Fibroblast of lung (primary cell): Measurements from ENCODE around the gene BTNL2. TPM values are rescaled to one million over a fixed set of nuclear protein-coding genes. Genes with fewer than 3 reads are reported as not detected.

Source experiments
- DNase-seq, 2 donors: peaks; one replicate each; pipeline versions ENCODE4 v3.0.0 to v3.0.0-alpha.2; 2010; ENCODE audit warnings: low read depth in 2 of 2
- H2AFZ ChIP-seq: 2 replicates; pipeline ENCODE4 v1.5.1; 2012; ENCODE audit warnings: low read length, control low read depth, inconsistent platforms
- H3K27ac ChIP-seq: 2 replicates; pipeline ENCODE4 v1.5.1; 2011; ENCODE audit warnings: low read length, control low read depth; ENCODE audit not compliant: insufficient read depth
- H3K27me3 ChIP-seq: 2 replicates; pipeline ENCODE4 v1.5.1; 2011; ENCODE audit warnings: mild to moderate bottlenecking, low read length; ENCODE audit not compliant: control insufficient read depth, insufficient read depth
- H3K36me3 ChIP-seq: 2 replicates; pipeline ENCODE4 v1.5.1; 2011; ENCODE audit warnings: low read length; ENCODE audit not compliant: control insufficient read depth, insufficient read depth
- H3K4me1 ChIP-seq: 2 replicates; pipeline ENCODE4 v1.5.1; 2011; ENCODE audit warnings: low read length; ENCODE audit not compliant: control insufficient read depth, insufficient read depth; ENCODE audit errors: extremely low read depth
- H3K4me2 ChIP-seq: 2 replicates; pipeline ENCODE4 v1.5.1; 2011; ENCODE audit warnings: low read length, control low read depth; ENCODE audit not compliant: insufficient read depth; ENCODE audit errors: extremely low read depth
- H3K4me3 ChIP-seq, 4 experiments: fragments of 200-600 bp in 1 of 4; sonication (generic) in 1 of 4; replicated peaks in 1 of 4; 2 replicates each; pipeline ENCODE4 v1.5.1; 2011 to 2016; ENCODE audit warnings: low read length in 4 of 4, low read depth in 3 of 4, mild to moderate bottlenecking in 3 of 4, control low read depth in 2 of 4, inconsistent platforms in 1 of 4, mixed read lengths in 1 of 4; ENCODE audit not compliant: insufficient read depth in 1 of 4; ENCODE audit errors: control extremely low read depth in 1 of 4
- H3K79me2 ChIP-seq: 2 replicates; pipeline ENCODE4 v1.5.1; 2012; ENCODE audit warnings: mild to moderate bottlenecking, low read length, inconsistent platforms; ENCODE audit not compliant: control insufficient read depth, insufficient read depth
- H3K9ac ChIP-seq: 2 replicates; pipeline ENCODE4 v1.5.1; 2011; ENCODE audit warnings: mild to moderate bottlenecking, low read length, control low read depth; ENCODE audit not compliant: insufficient read depth
- H3K9me3 ChIP-seq: 2 replicates; pipeline ENCODE4 v1.5.1; 2012; ENCODE audit warnings: low read depth, low read length; ENCODE audit not compliant: control insufficient read depth, insufficient read depth
- H4K20me1 ChIP-seq: 2 replicates; pipeline ENCODE4 v1.5.1; 2011; ENCODE audit warnings: low read length; ENCODE audit not compliant: control insufficient read depth, insufficient read depth; ENCODE audit errors: extremely low read depth
- EZH2 ChIP-seq: IDR thresholded peaks from 2 replicates; pipeline ENCODE4 v1.5.1; 2012; ENCODE audit warnings: low read length, control low read depth, mild to moderate bottlenecking; ENCODE audit errors: missing control alignments
- polyA minus RNA-seq: library from RNA; depleted of rRNA, polyadenylated mRNA; stranded (reverse); fragments of >200 nt; gene quantifications from 2 replicates; pipeline ENCODE4 v1.2.3, GENCODE V29; 2011; ENCODE audit warnings: low replicate concordance
- polyA plus RNA-seq, 2 donors: library from polyadenylated mRNA; depleted of rRNA in 1 of 2; stranded (reverse) in 1 of 2; unstranded in 1 of 2; fragments of >200 nt; gene quantifications; 2 replicates each; pipeline ENCODE4 v1.2.1, GENCODE V29; 2011 to 2012; ENCODE audit warnings: missing spikeins in 1 of 2
- total RNA-seq: library from RNA; depleted of rRNA; stranded (reverse); fragments of >200 nt; gene quantifications from 2 replicates; pipeline ENCODE4 v1.2.1, GENCODE V29; 2014
- TF ChIP-seq, protein P1 (sequence below), 2 donors: IDR thresholded peaks in 1 of 2; conservative IDR thresholded peaks in 1 of 2; 1 replicate in 1 of 2; 2 replicates in 1 of 2; pipeline ENCODE4 v1.5.1; 2011 to 2012; ENCODE audit warnings: low read length in 2 of 2, control low read depth in 1 of 2, inconsistent platforms in 1 of 2, low read depth in 1 of 2, mild to moderate bottlenecking in 1 of 2

Gene BTNL2, protein sequence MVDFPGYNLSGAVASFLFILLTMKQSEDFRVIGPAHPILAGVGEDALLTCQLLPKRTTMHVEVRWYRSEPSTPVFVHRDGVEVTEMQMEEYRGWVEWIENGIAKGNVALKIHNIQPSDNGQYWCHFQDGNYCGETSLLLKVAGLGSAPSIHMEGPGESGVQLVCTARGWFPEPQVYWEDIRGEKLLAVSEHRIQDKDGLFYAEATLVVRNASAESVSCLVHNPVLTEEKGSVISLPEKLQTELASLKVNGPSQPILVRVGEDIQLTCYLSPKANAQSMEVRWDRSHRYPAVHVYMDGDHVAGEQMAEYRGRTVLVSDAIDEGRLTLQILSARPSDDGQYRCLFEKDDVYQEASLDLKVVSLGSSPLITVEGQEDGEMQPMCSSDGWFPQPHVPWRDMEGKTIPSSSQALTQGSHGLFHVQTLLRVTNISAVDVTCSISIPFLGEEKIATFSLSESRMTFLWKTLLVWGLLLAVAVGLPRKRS
- not detected in 2 replicates for total RNA-seq
- polyA plus RNA-seq = not detected in 2 replicates
- polyA plus RNA-seq (2012) = not detected in 2 replicates
- polyA minus RNA-seq = not detected in 2 replicates

GRCh38 chr6:32406857-32407256 lies at the start of gene BTNL2:
BTNL2 (minus strand) TSS chr6:32407181; CDS start chr6:32407123, 58 bp downstream.
- no peak within 1 kb of the TSS for H3K27ac ChIP-seq
- no peak for DNase-seq
- H4K20me1 ChIP-seq = no peaks in the 10 kb centered on the region
- H3K79me2 ChIP-seq = no peaks in the 10 kb centered on the region
- no peaks in the 10 kb centered on the region for H3K9me3 ChIP-seq
- H3K4me1 ChIP-seq = no peaks in the 10 kb centered on the region
- no peak within 1 kb of the TSS for H3K4me3 ChIP-seq
- TF ChIP-seq, protein P1, sequence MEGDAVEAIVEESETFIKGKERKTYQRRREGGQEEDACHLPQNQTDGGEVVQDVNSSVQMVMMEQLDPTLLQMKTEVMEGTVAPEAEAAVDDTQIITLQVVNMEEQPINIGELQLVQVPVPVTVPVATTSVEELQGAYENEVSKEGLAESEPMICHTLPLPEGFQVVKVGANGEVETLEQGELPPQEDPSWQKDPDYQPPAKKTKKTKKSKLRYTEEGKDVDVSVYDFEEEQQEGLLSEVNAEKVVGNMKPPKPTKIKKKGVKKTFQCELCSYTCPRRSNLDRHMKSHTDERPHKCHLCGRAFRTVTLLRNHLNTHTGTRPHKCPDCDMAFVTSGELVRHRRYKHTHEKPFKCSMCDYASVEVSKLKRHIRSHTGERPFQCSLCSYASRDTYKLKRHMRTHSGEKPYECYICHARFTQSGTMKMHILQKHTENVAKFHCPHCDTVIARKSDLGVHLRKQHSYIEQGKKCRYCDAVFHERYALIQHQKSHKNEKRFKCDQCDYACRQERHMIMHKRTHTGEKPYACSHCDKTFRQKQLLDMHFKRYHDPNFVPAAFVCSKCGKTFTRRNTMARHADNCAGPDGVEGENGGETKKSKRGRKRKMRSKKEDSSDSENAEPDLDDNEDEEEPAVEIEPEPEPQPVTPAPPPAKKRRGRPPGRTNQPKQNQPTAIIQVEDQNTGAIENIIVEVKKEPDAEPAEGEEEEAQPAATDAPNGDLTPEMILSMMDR (conservative IDR thresholded peaks at IDR 0.05 in 1 of 2, IDR thresholded peaks at IDR 0.05 in 1 of 2; ENCODE audit: low read depth in 1 of 2, low read length in 2 of 2) = no peak
- no peak for TF ChIP-seq EZH2
- H3K9ac ChIP-seq = no peak within 1 kb of the TSS
- H3K4me2 ChIP-seq = no peak within 1 kb of the TSS
- peaks cover 15% of the 10 kb centered on the region for H3K27me3 ChIP-seq
- no peaks in the 10 kb centered on the region for H3K36me3 ChIP-seq
- H2AFZ ChIP-seq = no peak within 1 kb of the TSS

DNA sequence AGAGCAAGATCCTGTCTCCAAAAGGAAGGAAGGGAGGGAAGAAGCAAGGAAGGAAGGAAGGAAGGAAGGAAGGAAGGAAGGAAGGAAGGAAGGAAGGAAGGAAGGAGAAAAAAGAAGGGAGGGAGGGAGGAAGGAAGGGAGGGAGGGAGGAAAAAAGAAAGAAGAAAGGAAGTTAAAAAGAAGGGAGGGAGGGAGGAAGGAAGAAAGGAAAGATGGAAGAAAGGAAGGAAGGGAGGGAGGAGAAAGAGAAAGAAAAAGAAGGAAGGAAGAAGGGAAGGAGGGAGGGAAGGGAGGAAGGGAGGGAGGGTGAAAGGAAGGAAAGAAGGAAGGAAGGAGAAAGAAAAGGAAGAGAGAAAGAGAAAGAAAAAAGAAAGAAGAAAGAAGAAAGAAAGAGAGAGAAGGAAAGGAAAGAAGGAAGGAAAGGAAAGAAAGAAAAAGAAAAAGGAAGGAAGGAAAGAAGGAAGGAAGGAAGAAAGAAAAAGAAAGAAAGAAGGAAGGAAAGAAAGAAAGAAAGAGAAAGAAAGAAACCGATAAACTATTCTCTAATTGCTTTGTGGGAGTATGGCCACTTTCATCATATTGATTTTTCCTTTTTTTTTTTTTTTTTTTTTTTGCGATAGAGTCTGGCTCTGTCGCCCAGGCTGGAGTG lies 42.2 kb upstream of the BTNL2 start:
- Histone ChIP-seq H3K4me1 (no peaks in the 10 kb centered on the region), H3K27me3 (no peaks in the 10 kb centered on the region), H3K4me3 (no peak overlapping the region), H3K36me3 (no peaks in the 10 kb centered on the region), H3K9ac (no peak overlapping the region), H2AFZ (no peak overlapping the region), H3K79me2 (no peaks in the 10 kb centered on the region), H3K9me3 (no peaks in the 10 kb centered on the region), H4K20me1 (no peaks in the 10 kb centered on the region), H3K4me2 (no peak overlapping the region), H3K27ac (no peak overlapping the region)
- TF ChIP-seq, protein P1 (conservative IDR thresholded peaks at IDR 0.05 in 1 of 2, IDR thresholded peaks at IDR 0.05 in 1 of 2; ENCODE audit: low read depth in 1 of 2, low read length in 2 of 2) = no peak
- TF ChIP-seq EZH2 = no peak
- DNase-seq = no peak

DNA sequence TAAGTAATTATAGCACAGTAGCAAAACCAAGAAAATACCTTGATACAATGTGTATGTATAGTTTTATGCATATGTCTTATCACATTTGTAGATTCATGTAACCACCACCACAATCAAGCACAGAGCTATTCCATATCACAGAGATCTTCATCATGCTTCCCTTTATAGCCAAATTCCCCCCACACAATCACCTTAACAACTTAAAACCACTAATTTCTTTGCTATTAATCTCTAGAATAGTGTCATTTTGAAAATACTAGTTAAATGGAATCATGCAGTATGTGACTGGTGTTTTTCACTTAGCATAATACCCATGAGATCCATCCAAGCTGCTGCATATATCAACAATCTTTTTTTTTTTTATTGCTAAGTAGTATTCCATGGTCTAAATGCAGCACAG lies 41.0 kb upstream of the BTNL2 start:
- Histone ChIP-seq H3K9ac (no peak overlapping the region), H4K20me1 (no peaks in the 10 kb centered on the region), H2AFZ (no peak overlapping the region), H3K4me1 (no peaks in the 10 kb centered on the region), H3K27me3 (no peaks in the 10 kb centered on the region), H3K79me2 (no peaks in the 10 kb centered on the region), H3K9me3 (no peaks in the 10 kb centered on the region), H3K36me3 (no peaks in the 10 kb centered on the region), H3K27ac (no peak overlapping the region), H3K4me3 (no peak overlapping the region), H3K4me2 (no peak overlapping the region)
- TF ChIP-seq, protein P1 (conservative IDR thresholded peaks at IDR 0.05 in 1 of 2, IDR thresholded peaks at IDR 0.05 in 1 of 2; ENCODE audit: low read depth in 1 of 2, low read length in 2 of 2) = no peak
- TF ChIP-seq EZH2 = no peak
- DNase-seq = no peak
